Ovary (tissue), 3 donors: Measurements from ENCODE around the gene RPN1.

Experiments
- EP300 ChIP-seq: sonication (generic); formaldehyde crosslinking; IDR thresholded peaks from one replicate; pipeline ENCODE4 v1.6.1; 2017; ENCODE audit warnings: antibody characterized with exemption
- POLR2A ChIP-seq: fragments of 450-650 bp; IDR thresholded peaks from one replicate; pipeline ENCODE4 v1.6.1; 2017; ENCODE audit warnings: antibody characterized with exemption, mild to moderate bottlenecking, moderate library complexity
- TF ChIP-seq, protein P1 (sequence below), 3 donors: fragments of 450-650 bp in 2 of 3; fragments of 200-600 bp in 1 of 3; IDR thresholded peaks; one replicate each; pipeline versions ENCODE4 v1.5.1 to v1.8.0; 2016 to 2022; ENCODE audit warnings: antibody characterized with exemption in 3 of 3, mild to moderate bottlenecking in 1 of 3
- donor health status: DM: no; HTN: no; CAD: no.

DNA sequence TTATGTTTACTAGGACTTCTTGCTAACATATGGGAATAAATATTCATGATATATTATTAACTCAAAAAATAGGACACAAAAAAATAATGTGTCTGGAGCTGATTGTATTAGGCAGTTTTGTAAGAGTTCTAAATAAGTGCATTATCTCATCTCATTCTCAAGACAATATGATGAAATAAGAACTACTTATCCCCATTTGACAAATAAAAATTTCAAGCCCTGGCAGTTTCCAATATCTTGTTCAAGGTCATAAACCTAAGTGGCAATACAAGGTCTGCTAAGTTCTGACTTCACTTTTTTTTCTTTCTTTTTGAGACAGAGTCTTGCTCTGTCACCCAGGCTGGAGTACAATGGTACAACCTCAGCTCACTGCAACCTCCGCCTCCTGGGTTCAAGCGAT, 18.3 kb downstream of the RPN1 start:
- TF ChIP-seq, protein P1, sequence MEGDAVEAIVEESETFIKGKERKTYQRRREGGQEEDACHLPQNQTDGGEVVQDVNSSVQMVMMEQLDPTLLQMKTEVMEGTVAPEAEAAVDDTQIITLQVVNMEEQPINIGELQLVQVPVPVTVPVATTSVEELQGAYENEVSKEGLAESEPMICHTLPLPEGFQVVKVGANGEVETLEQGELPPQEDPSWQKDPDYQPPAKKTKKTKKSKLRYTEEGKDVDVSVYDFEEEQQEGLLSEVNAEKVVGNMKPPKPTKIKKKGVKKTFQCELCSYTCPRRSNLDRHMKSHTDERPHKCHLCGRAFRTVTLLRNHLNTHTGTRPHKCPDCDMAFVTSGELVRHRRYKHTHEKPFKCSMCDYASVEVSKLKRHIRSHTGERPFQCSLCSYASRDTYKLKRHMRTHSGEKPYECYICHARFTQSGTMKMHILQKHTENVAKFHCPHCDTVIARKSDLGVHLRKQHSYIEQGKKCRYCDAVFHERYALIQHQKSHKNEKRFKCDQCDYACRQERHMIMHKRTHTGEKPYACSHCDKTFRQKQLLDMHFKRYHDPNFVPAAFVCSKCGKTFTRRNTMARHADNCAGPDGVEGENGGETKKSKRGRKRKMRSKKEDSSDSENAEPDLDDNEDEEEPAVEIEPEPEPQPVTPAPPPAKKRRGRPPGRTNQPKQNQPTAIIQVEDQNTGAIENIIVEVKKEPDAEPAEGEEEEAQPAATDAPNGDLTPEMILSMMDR (IDR thresholded peaks at IDR 0.05), result no peak
- TF ChIP-seq EP300 (no peak), POLR2A (no peak)
